Islet of Langerhans (tissue), 1 donor: ENCODE data around the gene MYO9B.
"Not testable (repeated sequence)": the region's sequence is repeated elsewhere in the genome, so short reads cannot be mapped to it uniquely, and the experiment has no call there.

Experiments
- FAIRE-seq: peaks from one replicate; lab custom pipeline; 2011; peaks lifted over from hg19 to GRCh38; lab: Jason Lieb, UNC

Gene MYO9B

GRCh38 chr19:17114414-17114831, 38.8 kb downstream of the MYO9B start:
- no peak for FAIRE-seq

- no peak for FAIRE-seq
Measured at GRCh38 chr19:17116996-17117702, 41.6 kb downstream of the MYO9B start.

DNA sequence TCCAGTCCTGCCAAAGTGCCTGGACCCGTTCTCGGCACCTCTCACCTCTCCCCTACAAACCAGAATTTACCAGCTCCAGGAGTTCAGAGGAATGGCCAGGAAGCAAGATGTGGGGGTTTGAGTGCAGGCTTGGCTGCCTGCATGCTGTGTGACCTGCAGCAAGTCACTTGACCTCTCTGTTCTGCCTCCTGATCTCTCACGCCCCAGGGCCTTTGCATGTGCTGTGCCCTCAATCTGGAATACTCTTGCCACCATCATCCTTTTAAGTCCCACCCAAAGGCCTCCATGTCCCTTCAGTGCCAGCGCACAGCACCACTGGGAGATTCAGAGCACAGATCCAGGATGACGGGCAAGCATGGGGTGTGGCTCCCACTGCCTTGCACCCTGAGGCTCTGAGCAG, 43.4 kb downstream of the MYO9B start:
- FAIRE-seq = no peak

DNA sequence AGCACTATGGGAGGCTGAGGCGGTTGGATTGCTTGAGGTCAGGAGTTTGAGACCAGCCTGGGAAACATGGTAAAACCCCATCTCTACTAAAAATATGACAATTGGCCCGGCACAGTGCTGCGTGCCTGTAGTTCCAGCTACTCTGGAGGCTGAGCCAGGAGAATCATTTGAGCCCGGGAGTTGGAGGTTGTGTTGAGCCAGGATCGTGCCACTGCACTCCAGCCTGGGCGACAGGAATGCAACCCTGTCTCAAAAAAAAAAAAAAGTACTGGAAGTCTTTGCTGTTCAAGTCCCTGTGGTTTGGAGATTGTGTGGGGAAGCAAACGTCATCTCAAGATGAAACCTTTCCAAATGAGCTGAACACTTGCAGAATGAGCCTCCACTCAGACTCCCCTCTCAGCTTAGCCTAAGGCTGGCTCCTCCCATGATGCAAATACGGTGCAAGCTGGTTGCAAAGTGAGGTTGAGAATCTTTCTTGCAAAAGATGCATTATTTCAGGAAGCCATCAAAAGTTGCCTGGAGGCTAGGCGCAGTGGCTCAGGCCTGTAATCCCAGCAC, 46.2 kb downstream of the MYO9B start:
- FAIRE-seq = no peak

GRCh38 chr19:17123041-17123440, 47.5 kb downstream of the MYO9B start:
- FAIRE-seq = no peak

DNA sequence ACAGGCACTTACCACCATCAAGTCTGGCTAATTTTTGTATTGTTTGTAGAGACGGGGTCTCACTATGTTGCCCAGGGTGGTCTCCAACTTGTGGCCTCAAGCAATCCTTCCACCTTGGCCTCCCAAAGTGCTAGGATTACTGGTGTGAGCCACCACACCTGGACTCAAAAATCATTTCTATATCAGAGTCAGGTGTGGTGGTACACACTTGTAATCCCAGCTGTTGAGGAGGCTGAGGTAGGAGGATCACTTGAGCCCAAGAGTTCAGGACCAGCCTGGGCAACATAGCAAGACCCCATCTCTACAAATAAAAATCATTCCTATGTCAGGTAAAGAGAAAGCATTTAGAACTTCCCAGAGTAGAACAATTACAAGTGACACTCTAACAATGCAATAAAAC, 48.4 kb downstream of the MYO9B start:
- no peak for FAIRE-seq

GRCh38 chr19:17125062-17125727, 49.6 kb downstream of the MYO9B start:
- FAIRE-seq = no peak

GRCh38 chr19:17125728-17126677, 50.4 kb downstream of the MYO9B start:
- no peak for FAIRE-seq

DNA sequence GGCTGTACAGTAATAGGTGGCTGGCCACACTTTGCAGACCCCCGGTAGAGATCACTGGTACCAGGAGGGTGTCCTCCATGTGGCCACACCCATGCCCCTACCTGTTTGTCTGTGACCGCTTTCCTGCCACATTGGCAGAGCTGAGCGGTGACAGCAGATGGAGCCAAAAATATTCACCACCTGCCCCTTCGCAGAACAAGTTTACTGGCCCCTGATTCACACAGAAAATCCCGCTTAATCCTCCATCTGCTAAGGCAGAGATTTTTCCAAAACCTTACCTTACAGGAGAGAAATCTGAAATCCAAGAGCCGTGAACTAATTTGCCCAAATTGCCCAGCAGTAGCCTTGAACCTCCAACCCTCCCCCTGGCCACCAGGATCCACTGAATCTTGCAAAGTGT, 52.1 kb downstream of the MYO9B start:
- FAIRE-seq = no peak

DNA sequence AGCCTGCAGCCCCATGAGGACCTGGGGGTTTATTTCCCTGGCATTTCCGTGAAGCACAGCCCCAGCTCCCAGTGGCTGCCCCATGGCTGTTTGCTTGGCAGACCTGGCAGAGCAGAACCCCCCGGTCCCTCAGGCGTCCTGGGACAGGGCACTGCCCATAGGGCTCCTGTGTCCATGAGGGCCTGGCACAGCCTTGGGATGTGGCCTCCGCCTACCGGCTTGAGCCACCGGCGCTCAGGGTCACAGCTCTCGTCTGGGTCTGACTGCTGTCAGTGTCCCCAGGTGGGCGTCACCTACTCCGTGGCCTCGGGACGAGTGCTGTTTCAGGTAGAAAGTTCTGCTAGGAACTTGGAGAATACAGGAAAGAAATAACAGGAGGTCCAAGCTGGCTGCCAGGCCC, 52.8 kb downstream of the MYO9B start:
- no peak for FAIRE-seq

- no peak for FAIRE-seq
Measured at GRCh38 chr19:17128820-17129219, 53.2 kb downstream of the MYO9B start.

- no peak for FAIRE-seq
Measured at GRCh38 chr19:17129377-17129776, 53.8 kb downstream of the MYO9B start.

DNA sequence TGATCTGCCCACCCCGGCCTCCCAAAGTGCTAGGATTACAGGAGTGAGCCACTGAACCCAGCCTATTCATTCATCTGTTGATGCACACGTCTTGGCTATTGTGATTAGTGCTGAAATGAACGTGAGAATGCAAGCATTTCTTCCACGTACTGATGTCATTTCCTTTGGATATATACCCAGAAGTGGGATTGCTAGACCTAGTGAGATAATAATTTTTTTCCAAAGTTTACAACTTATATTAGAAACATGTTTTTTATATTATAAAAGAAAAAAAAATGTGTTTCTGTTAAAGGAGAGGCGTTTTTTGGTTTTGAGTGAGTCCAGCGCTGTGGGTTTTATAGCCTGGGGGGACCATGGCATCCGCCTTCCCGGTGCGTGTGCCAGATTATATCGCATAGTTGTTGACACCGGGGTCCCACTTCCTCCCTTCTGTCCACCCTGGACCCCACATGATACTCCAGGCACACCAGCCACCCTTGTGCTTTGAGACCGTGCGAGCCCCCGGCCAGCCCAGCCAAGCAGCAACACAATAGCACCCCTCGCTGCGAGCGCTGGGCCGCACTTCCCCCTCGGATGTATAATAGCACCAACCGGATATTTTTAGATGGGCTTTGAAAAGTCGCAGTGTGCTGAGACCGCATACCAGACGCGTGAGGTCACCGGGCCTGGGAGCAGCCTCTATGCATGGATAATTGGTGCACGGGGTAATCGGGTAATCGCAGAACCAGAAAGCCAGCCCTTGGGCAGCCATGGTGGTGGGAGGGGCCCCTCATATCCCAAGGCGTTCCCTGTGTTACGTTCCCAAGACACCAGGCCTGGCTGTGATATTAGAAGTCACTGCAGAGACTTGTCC, 59.6 kb downstream of the MYO9B start:
- no peak for FAIRE-seq

- no peak for FAIRE-seq
Measured at GRCh38 chr19:17136021-17136420, 60.4 kb downstream of the MYO9B start.

DNA sequence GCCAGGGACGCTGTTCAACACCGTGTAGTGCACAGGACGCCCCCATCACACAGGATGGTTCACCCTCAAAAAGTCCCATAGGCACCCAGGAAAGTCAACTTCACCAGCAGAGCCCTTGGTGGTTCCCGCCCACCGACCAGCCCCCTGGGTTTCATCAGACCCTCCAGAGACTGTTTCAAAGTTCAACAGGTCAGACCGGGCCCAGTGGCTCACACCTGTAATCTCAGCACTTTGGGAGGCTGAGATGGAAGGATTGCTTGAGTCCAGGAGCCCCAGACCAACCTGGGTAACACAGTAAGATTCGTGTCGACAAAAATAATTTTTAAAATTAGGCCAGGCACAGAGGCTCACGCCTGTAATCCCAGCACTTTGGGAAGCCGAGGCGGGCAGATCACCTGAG, 61.0 kb downstream of the MYO9B start:
- no peak for FAIRE-seq

GRCh38 chr19:17137417-17137816, 61.8 kb downstream of the MYO9B start:
- FAIRE-seq = no peak

DNA sequence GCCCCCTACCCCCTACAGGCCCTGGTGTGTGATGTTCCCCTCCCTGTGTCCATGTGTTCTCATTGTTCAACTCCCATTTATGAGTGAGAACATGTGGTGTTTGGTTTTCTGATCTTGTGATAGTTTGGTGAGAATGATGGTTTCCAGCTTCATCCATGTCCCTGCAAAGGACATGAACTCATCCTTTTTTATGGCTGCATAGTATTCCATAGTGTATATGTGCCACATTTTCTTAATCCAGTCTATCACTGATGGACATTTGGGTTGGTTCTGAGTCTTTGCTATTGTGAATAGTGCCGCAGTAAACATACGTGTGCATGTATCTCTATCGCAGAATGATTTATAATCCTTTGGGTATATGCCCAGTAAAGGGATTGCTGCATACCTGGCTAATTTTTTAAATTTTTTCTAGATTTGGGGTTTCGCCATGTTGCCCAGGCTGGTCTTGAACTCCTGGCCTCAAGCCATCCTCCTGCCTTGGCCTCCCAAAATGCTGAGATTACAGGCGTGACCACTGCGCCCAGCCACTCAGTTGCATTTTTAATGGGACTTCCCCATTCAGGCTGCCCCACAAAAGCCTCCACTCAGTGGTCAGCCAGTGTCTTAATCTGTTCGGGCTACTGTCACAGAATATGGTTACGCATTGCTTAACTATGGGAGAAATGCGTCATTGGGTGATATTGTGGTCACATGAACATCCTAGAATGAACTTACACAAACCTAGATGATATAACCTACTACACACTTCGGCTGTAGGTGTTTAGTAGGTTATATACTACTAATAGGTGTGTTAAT, 62.7 kb downstream of the MYO9B start:
- FAIRE-seq = not testable (repeated sequence)

DNA sequence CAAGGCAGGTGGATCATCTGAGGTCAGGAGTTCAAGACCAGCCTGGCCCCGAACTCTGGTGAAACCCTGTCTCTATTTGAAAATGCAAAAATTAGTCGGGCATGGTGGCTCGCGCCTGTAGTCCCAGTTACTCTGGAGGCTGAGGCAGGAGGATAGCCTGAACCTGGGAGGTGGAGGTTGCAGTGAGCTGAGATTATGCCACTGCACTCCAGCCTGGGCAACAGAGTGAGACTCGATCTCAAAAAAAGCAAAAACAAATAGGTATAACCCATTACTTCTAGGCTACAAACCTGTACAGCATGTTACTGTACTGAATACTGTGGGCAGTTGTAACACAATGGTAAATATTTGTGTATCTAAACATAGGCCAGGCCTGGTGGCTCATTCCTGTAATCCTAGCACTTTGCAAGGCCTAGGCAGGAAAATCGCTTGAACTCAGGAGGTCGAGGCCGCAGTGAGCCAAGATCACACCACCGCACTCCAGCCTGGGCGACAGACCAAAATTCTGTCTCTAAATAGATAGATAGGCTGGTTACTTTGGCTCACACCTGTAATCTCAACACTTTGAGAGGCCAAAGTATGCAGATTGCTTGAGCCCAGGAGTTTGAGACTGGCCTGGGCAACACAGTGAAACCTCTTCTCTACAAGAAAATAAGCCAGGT, 63.5 kb downstream of the MYO9B start:
- no peak for FAIRE-seq

GRCh38 chr19:17144771-17145170, 69.2 kb downstream of the MYO9B start:
- FAIRE-seq = not testable (repeated sequence)
